ENCODE results near the gene NET1.
"Not testable (repeated sequence)": the region's sequence is repeated elsewhere in the genome, so short reads cannot be mapped to it uniquely, and the experiment has no call there.

NET1 gene, protein sequence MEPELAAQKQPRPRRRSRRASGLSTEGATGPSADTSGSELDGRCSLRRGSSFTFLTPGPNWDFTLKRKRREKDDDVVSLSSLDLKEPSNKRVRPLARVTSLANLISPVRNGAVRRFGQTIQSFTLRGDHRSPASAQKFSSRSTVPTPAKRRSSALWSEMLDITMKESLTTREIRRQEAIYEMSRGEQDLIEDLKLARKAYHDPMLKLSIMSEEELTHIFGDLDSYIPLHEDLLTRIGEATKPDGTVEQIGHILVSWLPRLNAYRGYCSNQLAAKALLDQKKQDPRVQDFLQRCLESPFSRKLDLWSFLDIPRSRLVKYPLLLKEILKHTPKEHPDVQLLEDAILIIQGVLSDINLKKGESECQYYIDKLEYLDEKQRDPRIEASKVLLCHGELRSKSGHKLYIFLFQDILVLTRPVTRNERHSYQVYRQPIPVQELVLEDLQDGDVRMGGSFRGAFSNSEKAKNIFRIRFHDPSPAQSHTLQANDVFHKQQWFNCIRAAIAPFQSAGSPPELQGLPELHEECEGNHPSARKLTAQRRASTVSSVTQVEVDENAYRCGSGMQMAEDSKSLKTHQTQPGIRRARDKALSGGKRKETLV

DNA sequence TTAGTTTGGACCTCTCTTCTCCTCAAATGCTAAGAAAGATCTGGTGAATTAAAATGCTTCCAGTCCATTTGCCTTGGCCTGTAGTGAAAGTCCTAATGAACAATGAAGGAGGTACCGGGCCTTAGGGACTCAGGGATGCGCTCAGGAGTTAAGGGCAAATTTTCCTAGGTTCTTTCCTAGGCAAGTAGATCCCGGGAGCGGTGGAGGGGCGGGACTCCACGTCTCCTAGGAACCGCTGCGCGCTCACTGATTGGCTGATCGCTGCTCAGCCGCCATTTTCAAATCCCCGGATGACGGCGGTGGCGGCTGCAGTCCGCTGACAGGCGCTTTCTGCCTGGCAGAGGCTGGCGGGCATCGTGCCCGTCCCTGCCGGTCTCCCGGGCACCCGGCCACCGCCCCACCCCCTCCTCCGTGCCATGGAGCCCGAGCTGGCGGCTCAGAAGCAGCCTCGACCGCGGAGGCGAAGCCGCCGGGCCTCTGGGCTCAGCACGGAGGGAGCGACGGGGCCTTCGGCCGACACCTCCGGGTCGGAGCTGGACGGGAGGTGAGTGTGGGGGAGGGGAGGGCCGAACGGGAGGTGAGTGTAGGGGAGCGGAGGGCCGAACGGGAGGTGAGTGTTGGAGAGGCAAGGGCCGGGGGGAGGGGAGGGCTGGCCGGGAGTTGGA is at the start of gene NET1:
Gene NET1 (plus strand): TSS at position 281 of the 665 bp plus-strand sequence. CDS start 136 bp downstream, at position 417.
- peak; percentile 32 for DNase-seq (ENCODE audit: low read depth)

DNA sequence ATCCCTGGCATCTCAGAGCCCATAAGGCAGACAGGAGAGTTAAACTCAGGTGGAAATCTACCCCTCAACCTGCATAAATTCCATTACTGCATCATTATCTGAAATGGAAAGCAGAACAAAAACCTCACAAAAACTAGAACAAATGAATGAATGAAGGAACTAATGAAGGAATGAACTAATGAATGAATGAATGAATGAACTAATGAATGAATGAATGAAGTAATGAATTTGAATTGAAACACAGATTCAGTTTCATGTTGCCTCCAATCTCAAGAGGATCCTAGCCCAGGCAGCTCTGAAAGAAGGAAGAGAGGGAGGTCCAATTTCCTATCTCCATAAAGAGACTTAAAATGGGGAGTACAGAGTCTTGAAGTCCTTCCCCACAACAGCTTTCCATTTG is 49.5 kb upstream of the NET1 start:
- no peak for DNase-seq (ENCODE audit: low read depth)

DNA sequence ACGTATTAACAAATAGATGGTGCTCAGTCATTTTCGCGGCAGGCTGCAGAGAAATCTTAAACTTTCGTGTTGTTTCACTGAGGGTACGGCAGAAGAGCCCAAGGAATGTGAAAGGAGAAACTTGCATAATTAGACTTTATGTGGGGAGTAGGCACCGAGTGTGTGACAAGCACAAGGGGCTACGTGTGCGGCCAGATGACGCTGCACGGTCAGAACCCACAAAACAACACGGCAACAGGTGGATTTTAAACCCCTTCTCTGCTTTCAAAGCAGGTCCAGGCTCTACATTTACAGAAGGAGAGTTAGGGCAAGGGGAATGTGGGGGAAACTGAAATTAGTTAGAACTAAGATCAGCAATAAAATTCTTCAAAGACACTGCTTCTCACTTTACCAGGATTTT is 48.0 kb upstream of the NET1 start:
- no peak for DNase-seq (ENCODE audit: low read depth)

DNA sequence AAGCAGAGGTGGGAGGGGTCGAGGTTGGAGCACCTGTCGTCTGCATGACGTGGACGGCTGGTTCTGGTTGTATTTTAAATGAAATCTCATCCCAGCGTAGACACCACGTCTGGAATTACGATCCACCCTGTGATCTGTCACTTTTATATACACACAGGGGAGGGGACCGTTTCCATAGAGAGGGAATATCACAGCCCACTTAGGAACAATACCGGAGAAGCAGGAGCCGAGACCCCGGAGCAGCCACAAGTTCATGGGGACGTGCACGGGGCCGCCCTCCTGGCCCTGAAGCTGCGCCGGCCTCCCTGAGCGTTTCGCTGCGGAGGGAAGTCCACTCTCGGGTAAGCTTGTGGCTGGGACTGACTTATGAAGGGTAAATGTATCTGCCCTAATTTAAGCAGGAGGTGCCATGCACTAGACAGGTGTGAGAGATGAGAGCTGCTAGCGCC is 47.4 kb upstream of the NET1 start, which contains the start of gene UCN3:
Gene UCN3 (plus strand): TSS at position 77 of the 449 bp plus-strand sequence. CDS start 8,755 bp downstream, outside the sequence.
- no peak for DNase-seq (ENCODE audit: low read depth)

DNA sequence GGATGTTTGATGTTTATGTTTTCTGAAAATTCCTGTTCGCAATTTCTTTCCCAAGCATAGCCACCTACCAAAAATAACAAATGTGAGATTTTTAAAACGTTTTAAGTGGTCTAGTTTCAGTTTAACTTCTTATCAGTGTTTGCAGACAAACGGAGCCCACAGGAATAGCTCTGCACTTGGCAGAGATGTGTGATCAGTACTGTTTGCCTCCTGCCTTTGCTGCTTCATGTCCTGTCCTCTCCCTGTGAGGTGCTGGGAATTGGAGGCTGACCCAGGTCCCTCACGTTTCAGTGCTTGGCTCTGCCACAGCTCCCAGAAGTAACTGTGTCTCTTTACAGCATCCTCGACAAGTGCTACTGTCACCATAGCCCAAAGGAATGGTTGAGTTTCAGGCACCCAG is 46.4 kb upstream of the NET1 start:
- DNase-seq (ENCODE audit: low read depth): no peak

DNA sequence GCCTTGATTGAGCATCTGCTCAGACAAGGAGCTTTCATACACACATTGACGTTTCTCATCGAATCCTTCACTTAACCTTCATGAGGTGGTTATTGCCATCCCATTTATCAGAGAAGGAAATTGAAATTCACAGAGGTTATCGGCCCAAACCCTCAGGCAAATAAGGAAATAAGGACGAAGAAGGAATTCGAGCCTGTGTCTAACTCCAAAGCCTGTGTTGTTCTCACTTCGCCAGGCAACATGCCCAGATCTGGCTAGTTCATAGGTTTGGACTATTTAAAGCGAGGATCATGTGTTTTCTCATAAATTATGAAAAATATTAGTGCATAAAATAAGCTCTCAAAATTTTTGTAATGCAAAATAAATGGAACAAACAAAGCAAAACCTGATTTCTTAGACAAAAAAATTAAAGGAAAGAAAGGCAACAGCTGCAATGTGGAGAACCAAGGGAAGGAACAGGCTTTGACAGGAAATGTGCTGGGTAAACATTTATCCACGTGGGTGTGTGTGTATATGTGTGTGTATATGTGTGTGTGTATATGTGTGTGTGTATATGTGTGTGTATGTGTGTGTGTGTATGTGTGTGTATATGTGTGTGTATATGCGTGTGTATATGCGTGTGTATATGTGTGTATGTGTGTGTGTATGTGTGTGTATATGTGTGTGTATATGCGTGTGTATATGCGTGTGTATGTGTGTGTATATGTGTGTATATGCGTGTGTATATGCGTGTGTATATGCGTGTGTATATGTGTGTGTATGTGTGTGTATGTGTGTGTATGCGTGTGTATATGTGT is 42.8 kb upstream of the NET1 start:
- DNase-seq (ENCODE audit: low read depth): no peak

DNA sequence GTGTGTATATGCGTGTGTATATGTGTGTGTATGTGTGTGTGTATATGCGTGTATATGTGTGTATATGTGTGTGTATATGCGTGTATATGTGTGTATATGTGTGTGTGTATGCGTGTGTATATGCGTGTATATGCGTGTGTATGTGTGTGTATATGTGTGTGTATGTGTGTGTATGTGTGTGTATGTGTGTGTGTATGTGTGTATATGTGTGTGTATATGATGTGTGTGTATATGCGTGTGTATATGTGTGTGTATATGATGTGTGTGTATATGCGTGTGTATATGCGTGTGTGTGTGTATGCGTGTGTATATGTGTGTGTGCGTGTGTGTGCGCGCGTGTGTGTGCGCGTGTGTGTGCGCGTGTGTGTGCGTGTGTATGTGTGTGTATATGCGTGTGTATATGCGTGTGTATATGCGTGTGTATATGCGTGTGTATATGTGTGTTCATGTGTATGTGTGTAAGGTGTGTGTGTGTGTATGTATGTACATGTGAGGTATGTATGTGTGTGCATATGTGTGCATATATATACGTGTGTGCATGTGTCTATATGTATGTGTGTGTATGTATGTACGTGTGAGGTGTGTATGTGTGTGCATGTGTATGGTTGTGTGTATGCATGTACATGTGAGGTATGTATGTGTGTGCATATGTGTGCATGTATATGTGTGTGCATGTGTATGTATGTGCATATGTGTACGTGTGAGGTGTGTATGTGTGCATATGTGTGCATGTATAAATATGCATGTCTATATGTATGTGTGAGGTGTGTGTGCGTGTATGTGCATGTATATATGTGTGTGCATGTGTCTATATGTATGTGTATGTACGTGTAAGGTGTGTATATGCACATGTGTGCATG is 41.6 kb upstream of the NET1 start:
- DNase-seq (ENCODE audit: low read depth): no peak

DNA sequence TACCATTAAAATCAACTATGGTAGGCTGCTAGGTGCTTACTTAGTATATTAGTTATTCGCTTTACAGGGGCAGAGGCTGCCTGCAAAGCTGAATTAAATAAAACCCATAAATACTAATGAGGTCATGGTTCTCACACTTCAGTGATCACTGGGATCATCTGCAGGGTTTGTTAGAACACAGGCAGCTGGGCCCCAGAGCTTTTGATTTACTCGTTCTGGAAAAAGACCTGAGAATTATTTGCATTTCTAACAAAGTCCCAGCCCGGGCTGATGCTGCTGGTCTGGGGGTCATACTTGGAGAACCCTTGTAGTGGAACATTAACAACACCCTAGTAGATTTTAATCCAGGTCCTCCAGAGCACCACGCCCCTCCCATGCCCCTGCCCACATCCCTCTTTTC is 39.0 kb upstream of the NET1 start:
- no peak for DNase-seq (ENCODE audit: low read depth)

DNA sequence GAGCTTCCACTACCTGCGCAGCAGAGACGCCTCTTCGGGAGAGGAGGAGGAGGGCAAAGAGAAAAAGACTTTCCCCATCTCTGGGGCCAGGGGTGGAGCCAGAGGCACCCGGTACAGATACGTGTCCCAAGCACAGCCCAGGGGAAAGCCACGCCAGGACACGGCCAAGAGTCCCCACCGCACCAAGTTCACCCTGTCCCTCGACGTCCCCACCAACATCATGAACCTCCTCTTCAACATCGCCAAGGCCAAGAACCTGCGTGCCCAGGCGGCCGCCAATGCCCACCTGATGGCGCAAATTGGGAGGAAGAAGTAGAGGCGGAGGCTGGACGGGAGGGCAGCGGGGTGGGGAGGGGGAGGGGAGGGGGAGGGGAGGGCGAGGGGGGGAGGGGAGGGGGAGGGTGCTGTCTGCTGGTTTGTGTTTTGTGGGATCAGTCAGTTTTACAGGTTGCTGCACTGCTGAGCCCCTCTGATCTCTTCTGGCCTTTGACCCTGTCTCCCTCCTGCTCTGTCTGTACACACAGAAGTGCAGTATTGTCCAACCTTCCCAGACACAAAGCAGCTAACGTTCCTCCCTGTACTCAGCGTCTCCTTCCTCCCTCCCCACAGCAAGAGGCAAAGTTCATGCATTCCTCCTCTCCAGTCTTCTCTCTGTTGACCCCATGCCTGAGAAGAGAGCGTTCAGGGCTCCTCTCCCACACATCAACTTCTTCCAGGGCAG is 38.3 kb upstream of the NET1 start:
- DNase-seq (ENCODE audit: low read depth): no peak

DNA sequence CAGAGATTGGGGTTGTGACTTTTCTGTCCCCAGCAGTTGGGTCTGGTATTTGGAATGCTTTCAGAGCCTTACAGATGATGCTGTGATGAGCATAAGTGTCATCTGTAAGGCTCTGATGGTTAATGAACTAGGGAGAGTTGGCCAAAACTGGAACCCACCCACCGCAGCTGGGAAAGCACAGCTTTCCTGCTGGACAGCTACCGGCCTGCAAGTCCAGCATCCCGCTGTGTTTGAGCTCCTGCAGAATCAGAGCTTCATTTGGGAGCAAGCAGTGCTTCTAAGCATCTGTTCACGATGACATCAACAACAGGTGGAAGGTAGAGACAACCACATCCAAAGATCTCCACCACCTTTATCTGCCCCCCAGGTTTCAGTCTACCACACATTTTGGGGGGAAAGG is 35.9 kb upstream of the NET1 start:
- no peak for DNase-seq (ENCODE audit: low read depth)

DNA sequence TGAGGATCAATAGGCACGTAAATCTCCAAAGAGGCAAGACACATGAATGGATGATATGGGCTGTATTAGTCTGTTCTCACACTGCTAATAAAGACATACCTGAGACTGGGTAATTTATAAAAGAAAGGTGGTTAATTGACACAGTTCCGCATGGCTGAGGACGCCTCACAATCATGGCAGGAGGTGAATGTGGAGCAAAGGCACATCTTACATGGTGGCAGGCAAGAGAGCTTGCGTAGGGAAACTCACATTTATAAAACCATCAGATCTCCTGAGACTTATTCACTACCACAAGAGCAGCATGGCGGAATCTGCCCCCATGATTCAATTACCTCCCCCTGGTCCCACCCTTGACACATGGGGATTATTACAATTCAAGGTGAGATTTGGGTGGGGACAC is 33.2 kb upstream of the NET1 start:
- not testable (repeated sequence) for DNase-seq (ENCODE audit: low read depth)

DNA sequence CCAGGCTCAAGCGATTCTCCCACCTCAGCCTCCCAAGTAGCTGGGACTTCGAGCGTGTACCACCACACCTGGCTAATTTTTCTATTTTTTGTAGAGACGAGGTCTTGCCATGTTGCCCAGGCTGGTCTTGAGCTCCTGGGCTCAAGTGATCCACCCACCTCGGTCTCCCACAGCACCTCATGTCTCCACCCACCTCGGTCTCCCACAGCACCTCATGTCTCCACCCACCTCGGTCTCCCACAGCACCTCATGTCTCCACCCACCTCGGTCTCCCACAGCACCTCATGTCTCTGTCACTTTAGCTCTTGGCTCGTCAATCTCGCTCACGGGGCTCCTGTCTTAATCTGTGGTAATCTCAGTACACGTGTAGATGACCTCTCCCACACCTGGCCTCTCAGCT is 32.0 kb upstream of the NET1 start:
- DNase-seq (ENCODE audit: low read depth): not testable (repeated sequence)

DNA sequence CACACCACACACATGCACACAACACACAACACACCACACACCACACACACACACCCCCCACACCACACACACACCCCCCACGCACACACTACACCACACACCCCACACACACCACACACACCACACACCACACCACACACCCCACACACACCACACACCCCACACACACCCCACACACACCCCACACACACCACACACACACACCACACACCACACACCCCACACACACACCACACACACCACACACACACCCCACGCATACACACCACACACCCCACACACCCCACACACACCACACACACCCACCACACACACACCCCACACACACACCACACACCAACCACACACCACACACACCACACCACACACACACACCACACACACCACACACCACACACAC is 31.2 kb upstream of the NET1 start:
- no peak for DNase-seq (ENCODE audit: low read depth)

DNA sequence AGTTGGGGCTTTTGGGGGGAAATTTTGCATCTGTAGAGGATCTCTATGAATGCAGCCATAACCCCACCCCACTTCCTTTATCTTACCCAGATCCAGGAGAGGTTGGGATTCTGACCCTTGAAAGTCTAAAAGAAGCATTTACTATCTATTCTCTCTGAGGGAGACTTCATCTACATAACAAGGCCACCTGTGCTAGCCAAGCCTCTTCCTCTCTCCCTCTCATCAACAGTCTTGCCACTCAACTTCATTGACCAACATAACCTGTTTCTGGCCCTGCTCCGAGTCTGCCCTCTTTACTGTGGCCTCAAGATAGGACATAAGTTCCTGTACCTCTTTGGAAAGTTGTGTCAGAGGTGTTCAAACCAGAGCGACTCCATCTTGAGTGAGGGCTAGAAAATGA is 27.1 kb upstream of the NET1 start:
- no peak for DNase-seq (ENCODE audit: low read depth)

DNA sequence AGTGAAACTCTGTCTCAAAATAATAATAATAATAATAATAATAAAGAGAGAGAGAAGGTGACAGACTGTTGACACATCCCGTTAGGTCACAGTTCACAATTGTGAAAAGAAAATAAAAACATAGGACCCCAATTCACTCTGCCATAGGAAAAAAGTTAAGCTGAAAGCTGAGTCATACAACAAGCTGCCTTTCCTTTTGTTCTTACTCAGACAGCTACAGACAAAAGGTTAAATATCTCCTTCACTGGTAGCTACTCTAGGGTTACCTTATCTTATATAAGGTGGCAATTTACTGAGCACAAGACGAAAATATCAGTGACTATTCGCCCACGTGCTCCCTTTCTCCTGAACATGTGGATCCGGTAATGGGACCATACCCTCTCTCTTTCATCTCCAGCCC is 25.2 kb upstream of the NET1 start:
- no peak for DNase-seq (ENCODE audit: low read depth)

DNA sequence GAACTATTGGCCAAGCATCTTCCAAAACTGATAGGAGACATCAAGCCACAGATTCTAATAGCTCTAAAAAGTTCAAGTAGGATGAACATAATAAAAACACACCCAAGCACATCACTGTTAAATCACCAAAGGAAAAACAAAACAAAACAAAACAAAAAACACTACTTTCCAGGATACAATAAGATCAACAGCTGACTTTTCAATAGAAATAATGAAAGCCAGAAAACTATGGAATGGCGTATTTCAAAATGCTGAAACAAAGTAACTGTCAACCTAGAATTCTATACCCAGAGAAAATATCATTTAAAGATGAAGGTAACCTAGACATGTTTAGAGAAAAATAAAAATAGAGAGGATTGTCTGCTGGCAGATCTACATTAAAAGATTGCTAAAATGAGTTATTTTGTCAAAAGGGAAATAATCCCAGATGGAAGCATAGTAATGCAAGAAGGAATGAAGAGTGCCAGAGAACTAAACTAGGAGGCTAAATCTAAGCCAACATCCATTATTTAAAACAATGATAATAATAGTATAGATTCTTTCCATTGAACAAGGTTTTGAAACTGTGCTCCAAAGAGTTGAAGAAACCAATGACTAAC is 21.7 kb upstream of the NET1 start:
- DNase-seq (ENCODE audit: low read depth): no peak

DNA sequence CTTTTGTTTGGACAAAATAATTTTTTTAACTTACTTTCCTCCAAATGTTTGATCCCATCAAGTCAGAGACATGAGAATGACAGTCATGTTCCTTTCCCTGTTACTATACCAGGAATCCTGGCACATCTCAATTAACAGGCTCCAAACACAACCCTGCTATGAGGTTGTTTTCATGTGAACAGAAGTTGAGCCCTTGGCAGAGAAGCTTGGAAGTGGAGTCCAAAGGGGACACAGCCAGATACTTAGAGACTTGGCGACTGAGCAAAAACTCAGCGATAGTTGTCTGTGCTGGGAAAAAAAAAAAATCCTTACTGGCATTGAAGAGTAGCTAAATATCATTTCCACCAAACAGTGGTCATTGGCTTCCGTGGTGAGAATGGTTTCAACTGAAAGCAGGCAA is 20.6 kb upstream of the NET1 start:
- no peak for DNase-seq (ENCODE audit: low read depth)

DNA sequence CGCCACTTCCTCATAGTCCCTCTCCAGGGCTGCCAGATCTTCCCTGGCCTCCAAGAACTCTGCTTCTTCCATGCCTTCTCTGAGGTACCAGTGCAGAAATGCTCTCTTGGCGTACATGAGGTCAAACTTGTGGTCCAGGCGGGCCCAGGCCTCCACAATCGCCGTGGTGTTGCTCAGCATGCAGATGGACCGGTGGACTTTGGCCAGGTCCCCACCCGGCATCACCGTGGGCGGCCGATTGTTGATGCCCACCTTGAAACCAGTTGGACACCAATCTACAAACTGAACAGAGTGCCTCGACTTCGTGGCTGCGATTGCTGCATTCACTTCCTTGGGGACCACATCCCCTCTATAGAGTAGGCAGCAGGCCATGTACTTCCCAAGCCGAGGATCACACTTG is 18.8 kb upstream of the NET1 start:
- DNase-seq (ENCODE audit: low read depth): no peak

DNA sequence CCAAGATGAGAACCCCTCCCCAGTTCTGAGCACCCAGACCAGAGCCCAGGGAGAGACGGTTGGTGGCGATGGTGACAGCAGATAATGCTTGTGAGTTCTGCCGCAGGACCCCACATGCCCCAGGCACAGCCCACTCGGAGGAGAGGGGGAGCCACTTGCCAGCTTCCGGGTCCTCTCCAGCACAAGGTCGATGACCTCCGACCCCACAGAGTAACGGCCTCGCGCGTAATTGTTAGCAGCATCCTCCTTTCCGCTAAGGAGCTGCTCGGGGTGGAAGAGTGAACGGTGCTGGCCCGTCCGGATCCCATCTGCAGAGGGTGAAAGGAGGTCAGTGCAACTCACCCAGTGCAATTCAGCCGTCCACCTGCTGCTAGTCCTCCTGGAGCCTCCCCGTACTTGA is 17.2 kb upstream of the NET1 start:
- no peak for DNase-seq (ENCODE audit: low read depth)

All from stimulated activated CD8-positive, alpha-beta memory T cell treated with anti-CD3 and anti-CD28 coated beads, Interleukin-7, amount 100 ng/mL, for 24 hours (primary cell).